Neural crest cell (in vitro differentiated cells): ENCODE measurements around the gene CLEC4G. TPM values are rescaled to one million over a fixed set of nuclear protein-coding genes. Genes with fewer than 3 reads are reported as not detected.

ENCODE experiments used
- DNase-seq: peaks from one replicate; pipeline ENCODE4 v3.0.0; 2021; ENCODE audit warnings: low read depth, mixed read lengths, low spot score
- H3K27ac Mint-ChIP-seq: one replicate; pipeline ENCODE4 v1.8.0; 2021; ENCODE audit warnings: mild to moderate bottlenecking, mixed read lengths; ENCODE audit not compliant: unreplicated experiment
- H3K27me3 Mint-ChIP-seq: 2 replicates; pipeline ENCODE4 v1.8.0; 2021; ENCODE audit warnings: low read depth, mild to moderate bottlenecking, mixed read lengths
- H3K36me3 Mint-ChIP-seq: 2 replicates; pipeline ENCODE4 v1.8.0; 2021; ENCODE audit warnings: low read depth, mild to moderate bottlenecking, mixed read lengths
- H3K4me1 Mint-ChIP-seq: 2 replicates; pipeline ENCODE4 v1.8.0; 2021; ENCODE audit warnings: mixed read lengths
- H3K4me3 Mint-ChIP-seq: one replicate; pipeline ENCODE4 v1.8.0; 2021; ENCODE audit warnings: mild to moderate bottlenecking, mixed read lengths
- H3K9me3 Mint-ChIP-seq: 2 replicates; pipeline ENCODE4 v1.8.0; 2021; ENCODE audit warnings: mixed read lengths
- total RNA-seq: library from RNA; stranded (reverse); gene quantifications from 2 replicates; pipeline ENCODE4 v1.2.1, GENCODE V29; 2021
- TF ChIP-seq, protein P1 (sequence below): fragments of 200-600 bp; sonication (generic); conservative IDR thresholded peaks from 2 replicates; pipeline ENCODE4 v1.5.0; 2021; ENCODE audit warnings: antibody characterized with exemption, mild to moderate bottlenecking

Gene CLEC4G
- total RNA-seq, 1 donor from 2014 or later: not detected

- Mint-ChIP-seq H3K36me3 (no peaks in the 10 kb centered on the region), H3K4me3 (no peak overlapping the region), H3K27ac (no peak overlapping the region), H3K9me3 (no peaks in the 10 kb centered on the region), H3K27me3 (peaks cover 66% of the 10 kb centered on the region), H3K4me1 (no peaks in the 10 kb centered on the region)
- TF ChIP-seq, protein P1, sequence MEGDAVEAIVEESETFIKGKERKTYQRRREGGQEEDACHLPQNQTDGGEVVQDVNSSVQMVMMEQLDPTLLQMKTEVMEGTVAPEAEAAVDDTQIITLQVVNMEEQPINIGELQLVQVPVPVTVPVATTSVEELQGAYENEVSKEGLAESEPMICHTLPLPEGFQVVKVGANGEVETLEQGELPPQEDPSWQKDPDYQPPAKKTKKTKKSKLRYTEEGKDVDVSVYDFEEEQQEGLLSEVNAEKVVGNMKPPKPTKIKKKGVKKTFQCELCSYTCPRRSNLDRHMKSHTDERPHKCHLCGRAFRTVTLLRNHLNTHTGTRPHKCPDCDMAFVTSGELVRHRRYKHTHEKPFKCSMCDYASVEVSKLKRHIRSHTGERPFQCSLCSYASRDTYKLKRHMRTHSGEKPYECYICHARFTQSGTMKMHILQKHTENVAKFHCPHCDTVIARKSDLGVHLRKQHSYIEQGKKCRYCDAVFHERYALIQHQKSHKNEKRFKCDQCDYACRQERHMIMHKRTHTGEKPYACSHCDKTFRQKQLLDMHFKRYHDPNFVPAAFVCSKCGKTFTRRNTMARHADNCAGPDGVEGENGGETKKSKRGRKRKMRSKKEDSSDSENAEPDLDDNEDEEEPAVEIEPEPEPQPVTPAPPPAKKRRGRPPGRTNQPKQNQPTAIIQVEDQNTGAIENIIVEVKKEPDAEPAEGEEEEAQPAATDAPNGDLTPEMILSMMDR: no peak
- no peak for DNase-seq
Measured at GRCh38 chr19:7773841-7774240, 41.9 kb upstream of the CLEC4G start.

DNA sequence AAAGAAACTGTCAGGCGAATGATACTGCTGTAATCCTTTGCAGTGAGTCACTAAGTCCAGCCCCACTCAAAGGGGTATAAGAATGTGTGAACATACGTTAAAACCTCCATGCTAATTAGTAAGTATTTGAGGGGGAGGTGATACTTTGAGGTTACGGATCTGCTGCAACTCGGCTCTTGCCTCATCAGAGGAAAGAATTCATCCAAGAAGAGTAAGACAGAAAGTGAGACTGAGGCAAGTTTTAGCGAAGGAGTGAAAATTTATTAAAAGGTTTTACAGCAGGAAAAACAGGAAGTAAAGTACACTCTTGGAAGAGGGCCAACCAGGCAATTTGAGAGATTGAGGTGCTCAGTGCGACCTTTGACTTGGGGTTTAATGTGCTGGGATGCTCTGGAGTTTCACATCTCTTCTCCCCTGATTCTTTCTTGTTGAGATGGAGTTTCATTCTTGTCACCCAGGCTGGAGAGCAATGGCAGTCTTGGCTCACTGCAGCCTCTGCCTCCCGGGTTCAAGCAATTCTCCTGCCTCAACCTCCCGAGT, 40.9 kb upstream of the CLEC4G start:
- H3K4me1 Mint-ChIP-seq: no peaks in the 10 kb centered on the region
- H3K9me3 Mint-ChIP-seq: no peaks in the 10 kb centered on the region
- H3K27ac Mint-ChIP-seq: no peak overlapping the region
- H3K36me3 Mint-ChIP-seq: no peaks in the 10 kb centered on the region
- no peak overlapping the region for H3K4me3 Mint-ChIP-seq
- TF ChIP-seq, protein P1: no peak
- DNase-seq: no peak
- H3K27me3 Mint-ChIP-seq: peaks cover 71% of the 10 kb centered on the region

- Mint-ChIP-seq H3K4me3 (no peak overlapping the region), H3K36me3 (no peaks in the 10 kb centered on the region), H3K27ac (no peak overlapping the region), H3K9me3 (no peaks in the 10 kb centered on the region), H3K27me3 (peaks cover 65% of the 10 kb centered on the region), H3K4me1 (no peaks in the 10 kb centered on the region)
- DNase-seq: no peak
- TF ChIP-seq, protein P1: no peak
Measured at GRCh38 chr19:7771072-7771471, 39.2 kb upstream of the CLEC4G start.

DNA sequence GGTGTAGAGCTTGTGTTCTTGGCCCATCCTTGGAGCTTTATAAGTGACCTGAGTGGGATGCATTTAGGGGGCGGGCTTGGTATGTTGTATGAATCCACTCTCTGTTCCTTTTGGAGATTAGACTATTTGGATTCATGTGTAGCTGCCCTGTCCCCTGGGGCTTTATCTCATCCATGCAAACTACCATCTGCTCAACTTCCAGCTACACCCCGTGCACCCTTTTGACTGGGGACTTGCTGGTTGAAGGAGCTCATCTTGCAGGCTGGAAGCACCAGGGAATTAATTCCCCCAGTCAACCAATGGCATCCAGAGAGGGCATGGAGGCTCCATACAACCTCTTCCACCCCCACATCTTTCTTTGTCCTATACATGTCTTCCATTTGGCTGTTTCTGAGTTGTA, 37.3 kb upstream of the CLEC4G start:
- no peaks in the 10 kb centered on the region for H3K36me3 Mint-ChIP-seq
- TF ChIP-seq, protein P1: no peak
- H3K4me3 Mint-ChIP-seq: no peak overlapping the region
- DNase-seq: no peak
- H3K27me3 Mint-ChIP-seq: peaks cover 56% of the 10 kb centered on the region
- no peaks in the 10 kb centered on the region for H3K9me3 Mint-ChIP-seq
- peaks cover 1% of the 10 kb centered on the region for H3K4me1 Mint-ChIP-seq
- no peak overlapping the region for H3K27ac Mint-ChIP-seq

DNA sequence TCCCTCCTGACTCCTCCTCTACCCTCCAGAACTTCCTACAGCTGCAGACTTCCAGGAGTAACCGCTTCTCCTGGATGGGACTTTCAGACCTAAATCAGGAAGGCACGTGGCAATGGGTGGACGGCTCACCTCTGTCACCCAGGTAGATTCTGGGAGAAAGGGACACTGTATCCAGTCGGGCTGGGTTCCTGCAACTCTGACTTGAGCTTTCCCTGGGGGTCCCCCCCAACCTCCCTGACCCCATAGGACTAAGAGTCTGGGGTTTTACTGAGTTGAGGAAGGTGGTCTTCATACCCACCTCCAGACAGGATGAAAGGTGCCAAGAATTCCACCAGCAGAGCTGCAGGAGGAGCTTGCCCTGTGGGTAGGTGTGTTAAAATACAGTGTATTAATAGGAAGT, 35.6 kb upstream of the CLEC4G start:
- TF ChIP-seq, protein P1: no peak
- Mint-ChIP-seq H3K4me3 (no peak overlapping the region), H3K27ac (no peak overlapping the region), H3K4me1 (peaks cover 4% of the 10 kb centered on the region), H3K36me3 (no peaks in the 10 kb centered on the region), H3K27me3 (peaks cover 56% of the 10 kb centered on the region), H3K9me3 (no peaks in the 10 kb centered on the region)
- DNase-seq: no peak
